Ovary (tissue), 9 donors: ENCODE measurements around the gene DOCK8. TPM values are rescaled to one million over a fixed set of nuclear protein-coding genes. Genes with fewer than 3 reads are reported as not detected.

Experiments used
- DNase-seq, 5 donors: peaks; one replicate each; pipeline ENCODE4 v3.0.0-alpha.2; 2019 to 2020
- H3K27ac ChIP-seq, 2 donors: fragments of 200-600 bp; one replicate each; pipeline versions ENCODE4 v1.5.1 to v1.8.0; 2019 to 2022
- H3K27me3 ChIP-seq: fragments of 200-600 bp; one replicate; pipeline ENCODE4 v1.8.0; 2022
- H3K36me3 ChIP-seq: fragments of 200-600 bp; sonication (generic); one replicate; pipeline ENCODE4 v1.5.1; 2019
- H3K4me1 ChIP-seq: one replicate; pipeline ENCODE4 v1.8.1; 2013; ENCODE audit warnings: mild to moderate bottlenecking, moderate library complexity; ENCODE audit not compliant: insufficient read depth
- H3K4me3 ChIP-seq: fragments of 200-600 bp; sonication (generic); one replicate; pipeline ENCODE4 v1.5.1; 2017
- H3K9me3 ChIP-seq, 2 donors: fragments of 200-600 bp in 1 of 2; sonication (generic) in 1 of 2; one replicate each; pipeline versions ENCODE4 v1.5.1 to v1.8.1; 2013 to 2019; ENCODE audit warnings: mild to moderate bottlenecking in 1 of 2, moderate library complexity in 1 of 2
- EP300 ChIP-seq: sonication (generic); formaldehyde crosslinking; IDR thresholded peaks from one replicate; pipeline ENCODE4 v1.6.1; 2017; ENCODE audit warnings: antibody characterized with exemption
- POLR2A ChIP-seq: fragments of 450-650 bp; IDR thresholded peaks from one replicate; pipeline ENCODE4 v1.6.1; 2017; ENCODE audit warnings: antibody characterized with exemption, mild to moderate bottlenecking, moderate library complexity
- WGBS, 3 donors: extraction: QIAGEN DNeasy Blood & Tissue Kit in 1 of 3; methylation state at CpG; one replicate each; pipeline versions ENCODE4 v1.1.5 to v1.1.7; 2013 to 2017; 5-methylcytosine and 5-hydroxymethylcytosine counted together
- intact Hi-C, 4 donors: fragments of 100-400 bp; cut with DNase I; formaldehyde crosslinking; loops; one replicate each; pipeline versions ENCODE4 v1.11.0 to v1.15.1; 2022 to 2023
- polyA plus RNA-seq, 2 donors: library from polyadenylated mRNA; stranded (reverse); fragments of 200-250 nt in 1 of 2; fragments of 350-450 nt in 1 of 2; fragmentation: Illumina TruSeq in 1 of 2; extraction: RNeasy Lipid Tissue Mini Kit (QIAGEN cat#74804) in 1 of 2; gene quantifications; one replicate each; pipeline ENCODE4 v1.2.3, GENCODE V29; 2013 to 2014
- total RNA-seq, 7 donors: library from RNA; depleted of rRNA in 2 of 7; stranded (reverse); fragments of >200 nt in 2 of 7; fragmentation: NEBNext Ultra II Directional in 3 of 7; extraction: Animal tissue kit (Norgen Biotek cat#: 25700) in 3 of 7; gene quantifications; one replicate each; pipeline versions ENCODE4 v1.1.0 to v1.2.4, GENCODE V29; 2016 to 2023
- TF ChIP-seq, protein P1 (sequence below), 3 donors: fragments of 450-650 bp in 2 of 3; fragments of 200-600 bp in 1 of 3; IDR thresholded peaks; one replicate each; pipeline versions ENCODE4 v1.5.1 to v1.8.0; 2016 to 2022; ENCODE audit warnings: antibody characterized with exemption in 3 of 3, mild to moderate bottlenecking in 1 of 3
- donor health status: DM: no; HTN: no; CAD: no; lungs with moderate emphysema.
- donor health status: DM: no; HTN: no; CAD: no.
- donor health status: Bipolar disorder and iron deficiency.
- donor health status: DM: yes; HTN: yes; CAD: no.
- donor health status: DM: no; HTN: no; CAD: no.
- donor health status: DM: yes; HTN: yes; CAD: no.

DOCK8 gene
- total and polyA plus RNA-seq, 9 donors: 1.4 to 12.2 (median 7.3) TPM

DNA sequence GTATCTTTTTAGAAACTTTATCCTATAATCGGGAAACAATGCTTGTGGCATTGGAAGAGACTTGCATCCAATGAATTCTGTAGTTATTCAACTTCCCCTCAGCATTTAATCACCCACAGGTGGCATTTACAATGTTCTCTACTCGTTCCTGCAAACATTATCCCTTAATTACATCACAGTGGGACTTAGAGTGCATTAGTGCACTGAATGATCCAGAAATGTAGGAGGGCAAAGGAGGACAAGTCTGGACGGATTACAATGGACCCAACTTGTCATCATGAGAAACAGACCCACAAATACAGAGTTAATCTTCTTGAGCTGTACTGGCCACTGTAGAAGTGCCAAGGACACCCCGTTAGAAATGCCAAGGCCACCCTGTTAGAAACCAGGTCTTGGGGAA is 129.1 kb downstream of the DOCK8 start:
- intact Hi-C loops: no loop called here

DNA sequence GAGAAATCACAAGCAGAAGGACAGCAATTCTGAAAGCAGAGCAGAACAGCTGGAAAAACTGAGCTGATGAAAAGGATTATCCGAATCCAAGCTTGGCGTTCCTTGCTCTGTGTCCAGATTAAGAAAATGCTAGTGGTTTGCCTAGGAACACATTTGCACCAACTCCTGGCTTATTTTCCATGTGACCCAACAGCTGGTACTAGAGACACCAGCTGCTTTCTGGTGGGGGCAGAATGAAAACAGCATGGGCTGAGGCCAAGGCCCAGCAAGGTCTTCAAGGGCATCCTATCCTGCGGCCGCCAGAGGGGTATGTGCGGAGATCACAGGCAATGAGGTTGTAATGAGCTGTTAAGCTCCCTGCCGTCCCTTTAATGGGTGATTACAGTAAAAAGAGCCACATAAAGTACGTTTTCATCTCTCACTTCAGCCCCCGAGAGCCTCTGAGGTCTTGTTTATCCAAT is 131.5 kb downstream of the DOCK8 start:
- H3K36me3 ChIP-seq: no peaks in the 10 kb centered on the region

More for the DNA sequence above, 129.1 kb downstream of the DOCK8 start:
- Histone ChIP-seq H3K27ac (no peak overlapping the region), H3K36me3 (no peaks in the 10 kb centered on the region), H3K9me3 (no peaks in the 10 kb centered on the region), H3K27me3 (no peaks in the 10 kb centered on the region), H3K4me3 (no peak overlapping the region), H3K4me1 (peaks cover 4% of the 10 kb centered on the region)
- no peak for DNase-seq
- WGBS, 3 donors: 43 to 57% (median 55%) methylated on average over 4 of the region's 4 CpGs
- TF ChIP-seq, protein P1, sequence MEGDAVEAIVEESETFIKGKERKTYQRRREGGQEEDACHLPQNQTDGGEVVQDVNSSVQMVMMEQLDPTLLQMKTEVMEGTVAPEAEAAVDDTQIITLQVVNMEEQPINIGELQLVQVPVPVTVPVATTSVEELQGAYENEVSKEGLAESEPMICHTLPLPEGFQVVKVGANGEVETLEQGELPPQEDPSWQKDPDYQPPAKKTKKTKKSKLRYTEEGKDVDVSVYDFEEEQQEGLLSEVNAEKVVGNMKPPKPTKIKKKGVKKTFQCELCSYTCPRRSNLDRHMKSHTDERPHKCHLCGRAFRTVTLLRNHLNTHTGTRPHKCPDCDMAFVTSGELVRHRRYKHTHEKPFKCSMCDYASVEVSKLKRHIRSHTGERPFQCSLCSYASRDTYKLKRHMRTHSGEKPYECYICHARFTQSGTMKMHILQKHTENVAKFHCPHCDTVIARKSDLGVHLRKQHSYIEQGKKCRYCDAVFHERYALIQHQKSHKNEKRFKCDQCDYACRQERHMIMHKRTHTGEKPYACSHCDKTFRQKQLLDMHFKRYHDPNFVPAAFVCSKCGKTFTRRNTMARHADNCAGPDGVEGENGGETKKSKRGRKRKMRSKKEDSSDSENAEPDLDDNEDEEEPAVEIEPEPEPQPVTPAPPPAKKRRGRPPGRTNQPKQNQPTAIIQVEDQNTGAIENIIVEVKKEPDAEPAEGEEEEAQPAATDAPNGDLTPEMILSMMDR (IDR thresholded peaks at IDR 0.05): no peak
- TF ChIP-seq POLR2A: no peak
- no peak for TF ChIP-seq EP300

DNA sequence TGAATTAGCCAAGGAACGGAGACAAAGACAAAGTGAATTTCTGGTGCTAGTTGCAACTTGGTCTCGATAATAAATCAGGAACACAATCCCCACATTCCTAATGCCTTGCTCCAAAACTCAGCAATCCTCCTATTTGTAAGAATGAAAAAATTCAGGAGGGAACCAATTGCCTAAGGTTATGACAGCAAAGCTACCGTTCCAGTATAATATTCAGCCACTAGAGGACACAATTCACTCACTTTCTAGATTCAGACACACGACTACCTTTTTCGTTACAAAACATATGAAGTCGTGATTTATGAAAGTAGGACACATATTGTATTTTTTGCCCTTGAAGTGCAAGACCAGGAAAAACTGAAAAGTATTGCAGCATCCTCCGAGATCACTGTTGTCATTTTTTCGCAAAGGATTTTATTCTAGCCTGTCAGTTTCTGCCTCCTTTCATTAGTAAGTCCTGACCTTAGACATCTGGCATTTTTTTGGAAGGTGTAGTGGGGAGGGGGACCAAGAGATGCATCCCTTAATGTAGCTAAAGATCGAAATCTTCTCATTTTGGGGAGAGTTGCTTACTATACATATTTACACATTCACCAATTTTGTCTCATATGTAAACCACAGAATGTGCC is 133.1 kb downstream of the DOCK8 start:
- Histone ChIP-seq H3K36me3 (no peaks in the 10 kb centered on the region), H3K27me3 (no peaks in the 10 kb centered on the region), H3K4me3 (no peak overlapping the region), H3K27ac (no peak overlapping the region), H3K4me1 (peaks cover 4% of the 10 kb centered on the region), H3K9me3 (no peaks in the 10 kb centered on the region)
- DNase-seq: no peak
- TF ChIP-seq POLR2A (no peak), EP300 (no peak)
- TF ChIP-seq, protein P1 (IDR thresholded peaks at IDR 0.05): peak; percentile 12 to 76 (median 65)
- WGBS, 3 donors: 13 to 16% (median 14%) methylated on average over 9 of the region's 9 CpGs
- intact Hi-C loops: loop anchor here in 1 of 4 donors (5.0 kb wide), 1 partner anchor 415 kb away; no protein-coding TSS in a partner anchor

More for the DNA sequence above, 131.5 kb downstream of the DOCK8 start:
- Histone ChIP-seq H3K27ac (peak overlapping the region in 1 of 2 donors; percentile 7), H3K27me3 (no peaks in the 10 kb centered on the region), H3K4me1 (peaks cover 4% of the 10 kb centered on the region), H3K4me3 (no peak overlapping the region), H3K9me3 (no peaks in the 10 kb centered on the region)
- DNase-seq: peak in 4 of 5 donors; percentile 20 to 64 (median 26)
- intact Hi-C loops: loop anchor here in 1 of 4 donors (5.0 kb wide), 1 partner anchor 416 kb away; no protein-coding TSS in a partner anchor
- no peak for TF ChIP-seq POLR2A
- WGBS, 3 donors: 4 to 25% (median 6%) methylated on average over 8 of the region's 8 CpGs

DNA sequence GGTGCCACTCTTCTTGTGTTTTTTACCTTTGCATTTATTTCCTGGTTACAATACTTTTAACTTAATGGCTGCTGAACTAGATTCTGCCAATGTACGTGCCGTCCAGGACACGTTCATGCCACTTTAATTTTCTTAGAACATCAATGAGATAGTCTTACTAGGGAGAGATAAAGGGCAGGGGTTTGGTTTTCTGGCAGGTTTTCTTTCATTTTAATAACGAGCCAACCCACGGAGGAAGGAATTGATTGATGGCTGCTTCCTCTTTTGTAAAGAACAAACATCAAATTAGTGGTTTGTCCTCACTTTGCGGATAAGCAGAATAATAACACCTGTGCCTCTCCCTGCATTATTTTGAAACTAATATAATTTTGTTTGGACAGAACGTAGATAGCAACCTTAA is 135.7 kb downstream of the DOCK8 start:
- TF ChIP-seq, protein P1 (IDR thresholded peaks at IDR 0.05): no peak
- no peak for TF ChIP-seq EP300
- TF ChIP-seq POLR2A: no peak
- DNase-seq: no peak
- intact Hi-C loops: loop anchor here in 1 of 4 donors (5.0 kb wide), 1 partner anchor 33 kb away; no protein-coding TSS in a partner anchor
- no peaks in the 10 kb centered on the region for H3K27me3 ChIP-seq
- WGBS, 3 donors: 33 to 62% (median 45%) methylated on average over 7 of the region's 7 CpGs
- H3K4me3 ChIP-seq: no peak overlapping the region
- peaks cover 4% of the 10 kb centered on the region for H3K4me1 ChIP-seq
- no peaks in the 10 kb centered on the region for H3K9me3 ChIP-seq
- H3K27ac ChIP-seq: no peak overlapping the region
- no peaks in the 10 kb centered on the region for H3K36me3 ChIP-seq

DNA sequence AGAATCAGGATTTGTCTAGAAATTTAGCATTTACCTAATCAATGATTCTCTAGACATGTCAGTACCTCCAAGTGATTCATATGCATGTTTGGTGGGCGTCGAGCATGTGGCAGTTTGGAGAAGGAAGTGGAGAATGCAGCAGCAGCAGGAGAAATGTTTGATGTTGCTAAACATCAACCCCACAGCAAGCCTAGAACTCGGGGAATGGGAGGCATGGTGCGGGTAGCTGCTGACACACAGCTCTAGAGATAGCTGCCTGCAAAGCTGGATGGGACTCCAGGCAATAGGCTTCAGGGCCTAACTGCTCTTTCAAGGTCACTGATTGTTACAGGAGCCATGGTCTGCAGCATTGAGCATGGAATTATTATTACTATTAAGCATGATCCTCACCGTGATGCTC is 137.3 kb downstream of the DOCK8 start:
- WGBS, 3 donors: 78 to 89% (median 78%) methylated on average over 5 of the region's 5 CpGs
- no peaks in the 10 kb centered on the region for H3K9me3 ChIP-seq
- no peak overlapping the region for H3K4me3 ChIP-seq
- TF ChIP-seq POLR2A (no peak), EP300 (no peak)
- TF ChIP-seq, protein P1 (IDR thresholded peaks at IDR 0.05): no peak
- H3K27ac ChIP-seq: no peak overlapping the region
- H3K36me3 ChIP-seq: no peaks in the 10 kb centered on the region
- intact Hi-C loops: loop anchor here in 1 of 4 donors (5.0 kb wide), 1 partner anchor 35 kb away; no protein-coding TSS in a partner anchor
- no peaks in the 10 kb centered on the region for H3K27me3 ChIP-seq
- H3K4me1 ChIP-seq: peaks cover 2% of the 10 kb centered on the region
- no peak for DNase-seq
